Measurements from ENCODE around the gene STT3A. TPM values are rescaled to one million over a fixed set of nuclear protein-coding genes. Genes with fewer than 3 reads are reported as not detected.
"Not testable (repeated sequence)": the region's sequence is repeated elsewhere in the genome, so short reads cannot be mapped to it uniquely, and the experiment has no call there.

The STT3A gene
- total RNA-seq = 54.0 TPM
- long read RNA-seq, full-length matches to known transcripts = 94 of 109 reads
- long read RNA-seq, partial matches to known transcripts = 12 of 109 reads
- long read RNA-seq, other reads (novel, unspliced or antisense) = 3 of 109 reads

DNA sequence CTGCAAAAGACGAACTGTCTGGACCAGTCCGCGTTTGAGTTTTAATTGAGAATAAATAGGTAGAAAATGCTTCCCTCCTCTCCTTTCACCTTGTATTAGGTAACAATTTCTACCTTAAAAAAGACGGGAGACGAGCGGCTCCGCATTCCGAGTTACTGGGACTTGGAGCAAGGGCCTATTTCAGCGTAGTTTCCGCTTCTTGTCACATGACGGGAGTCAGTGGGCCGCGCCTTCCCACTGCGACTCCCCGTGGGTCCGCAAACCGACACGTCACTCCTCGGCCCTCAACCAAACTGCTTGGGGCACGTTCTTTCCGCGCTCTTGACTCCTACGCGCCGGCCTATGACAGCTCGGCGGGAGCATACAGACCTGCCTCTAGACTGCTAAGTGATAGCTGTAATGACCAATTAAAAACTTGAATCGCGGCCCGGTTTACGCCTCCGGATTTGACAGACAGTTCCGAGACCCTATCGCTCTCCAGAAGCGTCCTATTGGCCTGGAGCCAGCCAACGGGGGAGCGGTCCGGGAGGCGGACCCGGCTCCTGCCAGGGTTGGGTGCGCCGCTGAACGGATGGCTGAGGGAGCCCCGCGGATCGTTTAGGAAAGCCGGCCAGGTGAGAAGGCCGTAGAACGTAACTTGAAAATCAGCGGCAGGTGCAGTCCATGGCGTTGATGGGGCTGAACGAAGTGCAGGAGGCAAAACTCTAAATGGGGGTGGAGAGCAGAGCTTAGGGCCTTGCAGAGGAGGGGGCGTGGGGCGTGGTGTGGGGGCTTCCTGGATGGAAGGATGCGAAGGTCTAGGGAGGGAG, at the start of gene STT3A:
Gene STT3A (plus strand): TSS at position 548 of the 809 bp plus-strand sequence. CDS start 3,064 bp downstream, outside the sequence.
- DNase-seq = peak; percentile 100
- intact Hi-C loops (cut with DNase I) = no loop called here
- peak; percentile 99 for ATAC-seq (ENCODE audit: poor library complexity)

- no peak for ATAC-seq (ENCODE audit: poor library complexity)
- DNase-seq = no peak
- intact Hi-C loops (cut with DNase I) = no loop called here
Measured at GRCh38 chr11:125550780-125551179, 41.9 kb upstream of the STT3A start.

DNA sequence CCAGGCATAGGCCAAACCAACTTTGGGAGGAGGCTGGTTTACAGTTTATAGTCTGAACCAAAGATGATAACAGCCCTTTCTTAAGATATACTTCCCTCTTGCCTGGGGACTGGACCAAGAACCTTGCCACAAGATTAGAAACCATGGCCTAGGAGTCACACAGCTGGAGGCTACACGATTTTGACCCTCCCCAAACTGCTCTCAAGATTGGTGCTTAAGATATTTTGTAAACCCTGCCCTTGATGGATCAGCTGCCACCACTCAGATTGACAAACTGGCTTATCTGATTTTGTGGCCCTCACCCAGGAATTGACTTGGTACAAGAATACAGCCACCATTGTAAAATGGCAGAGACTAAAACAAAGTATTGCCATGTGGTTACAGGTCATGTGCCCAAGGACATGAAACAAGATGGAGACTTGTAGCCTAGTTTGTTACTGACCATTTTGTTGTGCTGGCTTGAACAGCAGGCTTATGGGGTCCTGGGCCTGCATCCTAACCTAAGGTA, 40.8 kb upstream of the STT3A start:
- ATAC-seq (ENCODE audit: poor library complexity) (no peak), DNase-seq (no peak)
- intact Hi-C loops (cut with DNase I) = no loop called here

DNA sequence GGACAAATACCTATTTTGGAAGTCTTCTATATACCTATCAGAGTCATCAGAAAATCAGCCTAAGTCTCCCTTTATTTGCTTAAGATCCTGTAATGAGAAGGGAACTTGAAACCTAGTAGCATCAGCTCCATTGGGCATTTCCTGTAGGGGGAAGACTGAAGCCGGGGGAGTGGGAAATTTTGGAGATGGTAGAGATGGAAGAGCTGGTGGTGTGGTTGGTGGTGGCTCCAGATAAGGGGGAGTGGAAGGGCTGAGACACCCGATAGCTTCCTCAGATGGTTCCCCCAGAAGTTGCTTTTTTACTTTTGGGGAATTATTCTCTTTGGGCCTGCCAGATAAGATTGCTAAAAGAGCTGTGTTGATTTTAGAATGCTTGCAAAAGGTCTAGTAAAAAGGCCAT, 39.7 kb upstream of the STT3A start:
- intact Hi-C loops (cut with DNase I) = no loop called here
- ATAC-seq (ENCODE audit: poor library complexity) (no peak), DNase-seq (no peak)

DNA sequence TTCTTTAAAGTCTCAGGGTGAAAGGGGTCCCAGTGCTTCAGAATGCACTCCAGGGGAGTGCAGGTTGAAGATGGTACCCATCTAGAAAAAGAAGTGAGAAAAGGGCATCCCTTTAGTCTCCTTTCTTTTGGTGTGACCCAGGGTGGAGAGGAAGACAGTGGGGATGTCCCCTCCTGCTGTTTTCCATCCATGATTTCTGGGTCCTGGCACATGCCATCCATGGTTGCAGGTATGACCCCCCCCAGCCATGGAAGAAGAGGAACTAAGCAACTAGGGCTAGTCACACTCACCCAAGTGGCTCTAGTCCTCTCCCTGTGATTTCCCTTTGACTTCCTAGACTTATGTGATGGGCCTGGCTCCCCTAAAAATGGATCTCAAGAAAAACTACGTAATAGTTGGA, 39.3 kb upstream of the STT3A start:
- intact Hi-C loops (cut with DNase I) = no loop called here
- no peak for DNase-seq

GRCh38 chr11:125554038-125554437, 38.6 kb upstream of the STT3A start:
- no peak for ATAC-seq (ENCODE audit: poor library complexity)
- DNase-seq = no peak
- intact Hi-C loops (cut with DNase I) = no loop called here

More for the DNA sequence above, 39.3 kb upstream of the STT3A start:
- no peak for ATAC-seq (ENCODE audit: poor library complexity)

DNA sequence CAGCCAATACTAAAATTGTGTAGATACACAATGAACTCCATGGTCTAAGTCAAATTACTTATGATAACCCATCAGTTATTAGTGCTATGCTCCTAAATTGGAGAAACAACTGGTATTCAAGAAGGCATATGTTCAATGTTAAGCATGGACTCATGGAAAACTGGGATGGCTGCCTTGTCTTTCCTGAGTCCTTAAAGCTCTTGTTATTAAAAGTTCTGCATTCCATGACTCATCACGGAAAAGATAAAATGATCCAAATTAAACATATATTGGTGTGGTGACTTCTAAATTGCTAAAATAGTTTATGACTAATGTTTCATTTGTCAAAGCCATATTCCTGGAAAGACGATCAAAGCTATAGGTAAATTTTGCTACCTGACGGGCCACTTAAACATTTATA, 32.8 kb upstream of the STT3A start:
- DNase-seq (no peak), ATAC-seq (ENCODE audit: poor library complexity) (no peak)
- intact Hi-C loops (cut with DNase I) = loop anchor here (10.0 kb wide), 1 partner anchor 315 kb away; no protein-coding TSS in a partner anchor

DNA sequence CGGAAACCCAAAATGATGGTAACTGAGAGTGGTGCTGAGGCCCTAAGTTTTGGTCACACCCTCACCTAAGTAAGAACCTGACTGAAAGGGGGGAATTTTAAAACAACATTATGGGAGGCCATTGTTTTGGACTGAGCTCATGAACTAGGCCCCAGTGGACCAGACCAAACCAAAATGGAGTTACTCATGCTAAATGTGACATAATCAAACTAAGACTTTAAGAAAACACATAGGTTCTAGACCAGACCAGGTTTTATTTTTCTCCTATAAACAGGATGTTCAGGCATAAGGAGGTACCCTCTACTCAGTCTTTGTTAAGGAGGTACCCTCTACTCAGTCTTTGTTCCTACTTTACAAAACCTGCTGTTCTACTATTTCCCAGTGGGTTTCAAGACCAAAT, 30.7 kb upstream of the STT3A start:
- intact Hi-C loops (cut with DNase I) = loop anchor here (10.0 kb wide), 1 partner anchor 313 kb away; no protein-coding TSS in a partner anchor
- ATAC-seq (ENCODE audit: poor library complexity) (no peak), DNase-seq (no peak)

DNA sequence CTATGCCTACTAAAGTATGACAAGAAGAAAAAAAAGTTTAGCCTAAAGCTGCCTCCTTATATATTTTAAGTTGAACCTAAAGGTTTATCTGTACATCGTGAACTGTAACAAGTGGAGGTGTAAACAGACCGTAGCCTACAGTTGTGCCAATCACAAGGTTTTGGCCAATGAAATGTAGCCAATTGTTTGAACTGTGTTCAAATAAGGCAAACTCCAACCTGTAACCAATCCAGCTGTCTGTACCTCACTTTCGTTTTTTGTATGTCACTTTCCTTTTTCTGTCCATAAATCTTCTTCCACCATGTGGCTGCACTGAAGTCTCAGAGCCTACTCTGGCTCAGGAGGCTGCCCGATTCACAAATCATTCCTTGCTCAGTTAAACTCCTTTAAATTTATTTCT, 30.2 kb upstream of the STT3A start:
- no peak for ATAC-seq (ENCODE audit: poor library complexity)
- intact Hi-C loops (cut with DNase I) = loop anchor here (10.0 kb wide), 1 partner anchor 312 kb away; no protein-coding TSS in a partner anchor
- no peak for DNase-seq

GRCh38 chr11:125564357-125564756, 28.3 kb upstream of the STT3A start:
- ATAC-seq (ENCODE audit: poor library complexity) = no peak
- intact Hi-C loops (cut with DNase I) = loop anchor here (10.0 kb wide), 1 partner anchor 310 kb away; no protein-coding TSS in a partner anchor
- no peak for DNase-seq

GRCh38 chr11:125566235-125566634, 26.4 kb upstream of the STT3A start:
- intact Hi-C loops (cut with DNase I) = loop anchor here (10.0 kb wide), 1 partner anchor 309 kb away; no protein-coding TSS in a partner anchor
- no peak for DNase-seq
- no peak for ATAC-seq (ENCODE audit: poor library complexity)

DNA sequence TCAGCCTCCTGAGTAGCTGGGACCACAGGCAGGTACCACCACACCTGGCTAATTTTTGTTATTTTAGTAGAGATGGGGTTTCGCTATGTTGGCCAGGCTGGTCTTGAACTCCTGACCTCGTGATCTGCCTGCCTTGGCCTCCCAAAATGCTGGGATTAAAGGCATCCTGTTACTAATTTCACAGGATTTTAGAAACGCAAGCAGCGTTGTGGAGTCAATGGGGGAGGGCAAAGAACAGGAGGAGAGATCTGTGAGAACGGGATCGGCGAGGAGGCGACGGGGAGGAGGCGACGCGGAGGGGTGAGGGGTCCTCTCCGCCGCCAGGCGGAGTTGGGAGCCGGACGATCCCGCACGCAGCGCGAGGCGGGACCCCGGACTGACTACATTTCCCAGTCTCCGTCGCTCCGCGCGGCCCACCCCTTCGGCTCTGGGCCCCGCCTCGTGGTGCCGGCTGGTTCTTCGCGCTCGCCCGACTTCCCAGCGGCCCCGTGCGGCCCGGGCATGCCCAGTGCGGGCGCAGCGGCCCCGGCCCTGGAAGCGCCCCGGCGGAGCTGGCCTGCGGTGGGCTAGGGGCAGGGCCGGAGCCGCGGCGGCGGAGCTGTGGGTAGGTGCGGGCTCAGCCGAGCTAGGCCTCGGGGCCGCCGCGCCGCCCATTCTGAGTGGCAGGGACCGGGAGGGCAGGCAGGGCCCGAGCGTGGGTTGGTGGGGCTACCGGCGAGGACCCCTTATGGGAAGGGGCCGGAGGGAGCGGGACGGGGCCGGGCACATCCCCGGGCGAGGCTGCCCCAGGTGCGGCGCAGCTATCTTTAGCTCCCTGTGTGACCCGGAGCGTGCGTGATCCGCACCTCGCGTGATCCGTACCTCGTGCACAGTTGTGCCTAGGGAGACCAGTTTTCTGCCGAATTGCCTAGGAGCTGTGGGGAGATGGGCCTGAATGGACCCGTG, 23.4 kb upstream of the STT3A start, which contains the start of gene EI24:
Gene EI24 (plus strand): TSS at position 508 of the 945 bp plus-strand sequence. CDS start 3,051 bp downstream, outside the sequence.
- peak; percentile 100 for ATAC-seq (ENCODE audit: poor library complexity)
- DNase-seq = peak; percentile 96
- intact Hi-C loops (cut with DNase I) = loop anchor here (10.0 kb wide), 1 partner anchor 306 kb away; no protein-coding TSS in a partner anchor

GRCh38 chr11:125569915-125570621, 22.6 kb upstream of the STT3A start:
- no peak for DNase-seq
- intact Hi-C loops (cut with DNase I) = loop anchor here (10.0 kb wide), 2 partner anchors 55 to 305 kb away; partner anchors contain the start of gene CHEK1
- ATAC-seq (ENCODE audit: poor library complexity) = no peak

DNA sequence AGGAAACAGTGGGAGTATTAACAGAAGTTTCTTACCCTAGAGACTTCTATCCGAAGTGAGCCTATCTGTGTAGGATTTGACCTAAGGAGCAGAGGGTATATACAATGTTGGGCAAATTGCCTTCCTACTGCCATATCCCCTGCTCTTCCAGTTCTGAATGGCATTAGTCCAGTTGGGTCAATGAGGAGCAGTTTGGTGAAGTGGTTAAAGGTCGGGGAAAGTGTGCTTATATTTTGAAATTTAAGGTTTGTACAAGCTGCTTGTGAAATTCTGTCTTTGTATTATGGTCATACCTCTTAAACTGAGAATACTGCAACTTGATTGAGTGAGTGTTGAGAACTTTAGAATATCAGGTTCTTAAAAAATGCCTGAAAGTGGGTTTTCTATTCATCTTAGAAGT, 21.7 kb upstream of the STT3A start:
- no peak for DNase-seq
- no peak for ATAC-seq (ENCODE audit: poor library complexity)
- intact Hi-C loops (cut with DNase I) = loop anchor here (10.0 kb wide), 1 partner anchor 54 kb away; the partner anchor contains the start of gene CHEK1

GRCh38 chr11:125572916-125573315, 19.7 kb upstream of the STT3A start:
- DNase-seq = no peak
- intact Hi-C loops (cut with DNase I) = loop anchor here (10.0 kb wide), 1 partner anchor 52 kb away; the partner anchor contains the start of gene CHEK1
- ATAC-seq (ENCODE audit: poor library complexity) = no peak

GRCh38 chr11:125577181-125577580, 15.5 kb upstream of the STT3A start:
- not testable (repeated sequence) for ATAC-seq (ENCODE audit: poor library complexity); DNase-seq
- intact Hi-C loops (cut with DNase I) = loop anchor here (10.0 kb wide), 1 partner anchor 48 kb away; the partner anchor contains the start of gene CHEK1

DNA sequence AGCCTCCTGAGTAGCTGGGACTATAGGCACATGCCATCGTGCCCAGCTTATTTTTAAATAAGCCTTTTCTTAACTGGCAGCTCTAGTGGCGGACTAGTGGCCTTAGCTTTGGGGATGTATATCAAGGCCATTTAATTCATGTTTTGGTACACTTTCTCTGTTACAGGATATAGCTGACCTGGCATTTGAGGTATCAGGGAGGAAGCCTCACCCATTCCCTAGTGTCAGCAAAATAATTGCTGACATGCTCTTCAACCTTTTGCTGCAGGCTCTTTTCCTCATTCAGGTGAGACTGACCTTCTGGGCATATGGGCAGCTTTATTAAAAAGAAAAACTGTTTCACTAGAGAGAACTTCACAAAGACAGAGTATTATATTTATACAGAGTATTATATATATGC, 13.9 kb upstream of the STT3A start:
- DNase-seq (no peak), ATAC-seq (ENCODE audit: poor library complexity) (no peak)
- intact Hi-C loops (cut with DNase I) = loop anchor here (10.0 kb wide), 1 partner anchor 46 kb away; the partner anchor contains the start of gene CHEK1
